Measurements from ENCODE around the gene HARBI1.

HARBI1 gene

DNA sequence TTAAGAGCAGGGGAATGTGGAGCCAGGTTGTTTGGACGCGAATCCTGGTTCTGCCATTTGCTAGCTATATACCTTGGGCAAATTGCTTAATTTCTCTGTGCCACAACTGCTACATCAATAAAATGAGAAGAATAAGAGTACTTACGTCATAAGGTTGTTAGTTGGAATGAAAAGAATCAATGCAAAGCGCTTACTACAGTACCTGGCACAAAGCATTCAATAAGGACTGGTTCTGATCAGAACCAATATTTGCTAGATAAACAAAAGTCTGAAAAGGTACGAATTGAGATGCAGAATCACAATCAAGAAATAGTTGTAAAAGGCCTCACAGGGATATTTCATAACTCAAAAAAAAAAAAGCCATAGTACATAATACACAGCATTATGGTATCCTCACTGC is 34.4 kb downstream of the HARBI1 start:
- H3K79me2 ChIP-seq (ENCODE audit: insufficient read depth, low read length), result peaks cover 81% of the 10 kb centered on the region

DNA sequence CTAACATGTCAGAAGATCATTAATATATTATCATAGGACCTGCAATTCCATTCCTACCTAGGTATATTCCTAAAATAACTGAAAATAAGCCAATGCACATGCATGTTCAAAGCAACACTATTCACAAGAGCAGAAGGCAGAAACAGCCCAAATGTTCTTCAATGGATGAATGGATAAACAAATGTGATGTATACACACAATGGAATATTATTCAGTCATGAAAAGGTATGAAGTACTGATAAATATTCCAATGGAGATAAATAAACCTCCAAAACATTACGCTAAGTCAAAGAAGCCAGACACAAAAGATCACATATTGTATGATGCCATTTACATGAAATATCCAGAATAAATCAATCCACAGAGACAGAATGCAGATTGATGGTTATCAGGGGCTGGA is 40.0 kb downstream of the HARBI1 start:
- Histone ChIP-seq H3K36me3 (ENCODE audit: insufficient read depth, low read length) (peaks cover 8% of the 10 kb centered on the region), H3K4me2 (ENCODE audit: insufficient read depth, low read length) (no peak overlapping the region), H2AFZ (ENCODE audit: low read depth, low read length) (no peak overlapping the region), H3K27ac (ENCODE audit: low read length) (no peak overlapping the region), H3K4me3 (ENCODE audit: low read depth in 1 of 2, low read length in 2 of 2) (no peak overlapping the region), H3K4me1 (ENCODE audit: insufficient read depth, low read length) (peaks cover 3% of the 10 kb centered on the region; the same call in 1 of the 2 replicates), H3K9ac (ENCODE audit: low read depth, low read length) (no peak overlapping the region), H3K27me3 (ENCODE audit: insufficient read depth, low read length, poor library complexity) (no peaks in the 10 kb centered on the region), H3K79me2 (ENCODE audit: insufficient read depth, low read length) (peaks cover 91% of the 10 kb centered on the region), H3K9me3 (ENCODE audit: insufficient read depth, low read length, severe bottlenecking) (no peaks in the 10 kb centered on the region), H4K20me1 (ENCODE audit: insufficient read depth, low read length) (peaks cover 44% of the 10 kb centered on the region; the same call in 1 of the 2 replicates)
- TF ChIP-seq EZH2 (IDR thresholded peaks at IDR 0.05; ENCODE audit: borderline replicate concordance, low read depth, low read length, severe bottlenecking), result no peak
- TF ChIP-seq, protein P1, sequence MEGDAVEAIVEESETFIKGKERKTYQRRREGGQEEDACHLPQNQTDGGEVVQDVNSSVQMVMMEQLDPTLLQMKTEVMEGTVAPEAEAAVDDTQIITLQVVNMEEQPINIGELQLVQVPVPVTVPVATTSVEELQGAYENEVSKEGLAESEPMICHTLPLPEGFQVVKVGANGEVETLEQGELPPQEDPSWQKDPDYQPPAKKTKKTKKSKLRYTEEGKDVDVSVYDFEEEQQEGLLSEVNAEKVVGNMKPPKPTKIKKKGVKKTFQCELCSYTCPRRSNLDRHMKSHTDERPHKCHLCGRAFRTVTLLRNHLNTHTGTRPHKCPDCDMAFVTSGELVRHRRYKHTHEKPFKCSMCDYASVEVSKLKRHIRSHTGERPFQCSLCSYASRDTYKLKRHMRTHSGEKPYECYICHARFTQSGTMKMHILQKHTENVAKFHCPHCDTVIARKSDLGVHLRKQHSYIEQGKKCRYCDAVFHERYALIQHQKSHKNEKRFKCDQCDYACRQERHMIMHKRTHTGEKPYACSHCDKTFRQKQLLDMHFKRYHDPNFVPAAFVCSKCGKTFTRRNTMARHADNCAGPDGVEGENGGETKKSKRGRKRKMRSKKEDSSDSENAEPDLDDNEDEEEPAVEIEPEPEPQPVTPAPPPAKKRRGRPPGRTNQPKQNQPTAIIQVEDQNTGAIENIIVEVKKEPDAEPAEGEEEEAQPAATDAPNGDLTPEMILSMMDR (IDR thresholded peaks at IDR 0.05; ENCODE audit: borderline replicate concordance, extremely low read depth, low read length, poor library complexity, severe bottlenecking), result no peak
- DNase-seq (no peak), ATAC-seq (ENCODE audit: insufficient read depth, low read depth) (no peak)

More for the DNA sequence above, 34.4 kb downstream of the HARBI1 start:
- H3K4me1 ChIP-seq (ENCODE audit: insufficient read depth, low read length), result no peaks in the 10 kb centered on the region
- H3K27me3 ChIP-seq (ENCODE audit: insufficient read depth, low read length, poor library complexity), result no peaks in the 10 kb centered on the region
- H3K9ac ChIP-seq (ENCODE audit: low read depth, low read length), result no peak overlapping the region
- peaks cover 27% of the 10 kb centered on the region; the same call in 1 of the 2 replicates for H4K20me1 ChIP-seq (ENCODE audit: insufficient read depth, low read length)
- peaks cover 11% of the 10 kb centered on the region; the same call in 1 of the 2 replicates for H3K36me3 ChIP-seq (ENCODE audit: insufficient read depth, low read length)
- ATAC-seq (ENCODE audit: insufficient read depth, low read depth) (no peak), DNase-seq (no peak)
- H3K9me3 ChIP-seq (ENCODE audit: insufficient read depth, low read length, severe bottlenecking), result no peaks in the 10 kb centered on the region
- TF ChIP-seq EZH2 (IDR thresholded peaks at IDR 0.05; ENCODE audit: borderline replicate concordance, low read depth, low read length, severe bottlenecking), result no peak
- TF ChIP-seq, protein P1 (IDR thresholded peaks at IDR 0.05; ENCODE audit: borderline replicate concordance, extremely low read depth, low read length, poor library complexity, severe bottlenecking), result no peak
- no peak overlapping the region for H3K4me2 ChIP-seq (ENCODE audit: insufficient read depth, low read length)
- no peak overlapping the region for H2AFZ ChIP-seq (ENCODE audit: low read depth, low read length)
- no peak overlapping the region for H3K27ac ChIP-seq (ENCODE audit: low read length)
- no peak overlapping the region for H3K4me3 ChIP-seq (ENCODE audit: low read depth in 1 of 2, low read length in 2 of 2)

DNA sequence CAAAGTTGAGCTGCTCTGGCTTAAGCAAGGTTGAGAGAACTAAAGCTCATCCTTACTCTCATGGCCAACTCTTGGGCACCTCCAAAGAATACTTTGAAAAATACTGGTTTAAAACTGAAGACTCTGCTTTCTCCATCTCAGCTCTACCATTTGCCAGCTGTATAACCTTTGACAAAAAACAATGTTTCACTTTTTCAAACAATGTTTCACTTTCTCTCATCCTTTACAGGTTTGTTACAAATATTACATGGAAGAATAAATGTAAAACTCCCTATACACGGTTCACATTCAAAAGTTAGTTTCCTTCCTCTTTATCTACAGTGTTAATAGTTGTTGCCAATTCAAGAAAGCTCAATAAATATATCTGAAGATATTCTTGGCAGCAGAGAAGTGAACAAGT is 42.4 kb downstream of the HARBI1 start:
- H3K27me3 ChIP-seq (ENCODE audit: insufficient read depth, low read length, poor library complexity), result no peaks in the 10 kb centered on the region
- H3K4me2 ChIP-seq (ENCODE audit: insufficient read depth, low read length), result no peak overlapping the region
- H3K36me3 ChIP-seq (ENCODE audit: insufficient read depth, low read length), result peaks cover 8% of the 10 kb centered on the region
- H3K4me3 ChIP-seq (ENCODE audit: low read depth in 1 of 2, low read length in 2 of 2), result no peak overlapping the region
- no peaks in the 10 kb centered on the region for H3K9me3 ChIP-seq (ENCODE audit: insufficient read depth, low read length, severe bottlenecking)
- no peak for ATAC-seq (ENCODE audit: insufficient read depth, low read depth)
- TF ChIP-seq, protein P1 (IDR thresholded peaks at IDR 0.05; ENCODE audit: borderline replicate concordance, extremely low read depth, low read length, poor library complexity, severe bottlenecking), result no peak
- TF ChIP-seq EZH2 (IDR thresholded peaks at IDR 0.05; ENCODE audit: borderline replicate concordance, low read depth, low read length, severe bottlenecking), result no peak
- H3K9ac ChIP-seq (ENCODE audit: low read depth, low read length), result no peak overlapping the region
- peaks cover 92% of the 10 kb centered on the region for H3K79me2 ChIP-seq (ENCODE audit: insufficient read depth, low read length)
- H3K4me1 ChIP-seq (ENCODE audit: insufficient read depth, low read length), result peaks cover 3% of the 10 kb centered on the region; the same call in 1 of the 2 replicates
- peaks cover 34% of the 10 kb centered on the region; the same call in 1 of the 2 replicates for H4K20me1 ChIP-seq (ENCODE audit: insufficient read depth, low read length)
- DNase-seq, result no peak
- H2AFZ ChIP-seq (ENCODE audit: low read depth, low read length), result no peak overlapping the region
- H3K27ac ChIP-seq (ENCODE audit: low read length), result peak overlapping the region; percentile 44; the same call in 1 of the 2 replicates
